Lower leg skin (tissue), 4 donors: ENCODE measurements around the gene ATP1A4. TPM values are rescaled to one million over a fixed set of nuclear protein-coding genes. Genes with fewer than 3 reads are reported as not detected.

Experiments used
- DNase-seq, 2 donors: peaks; one replicate each; pipeline ENCODE4 v3.0.0-alpha.2; 2019; ENCODE audit warnings: low spot score in 2 of 2
- H3K4me3 ChIP-seq: fragments of 200-600 bp; sonication (generic); 2 replicates; pipeline ENCODE4 v1.5.1; 2017; ENCODE audit warnings: mild to moderate bottlenecking, low read depth; ENCODE audit not compliant: poor library complexity, severe bottlenecking
- POLR2A ChIP-seq, 2 donors: fragments of 450-650 bp; IDR thresholded peaks; one replicate each; pipeline ENCODE4 v1.6.1; 2016 to 2017; ENCODE audit warnings: antibody characterized with exemption in 2 of 2, mild to moderate bottlenecking in 1 of 2, moderate library complexity in 1 of 2
- intact Hi-C: fragments of 100-400 bp; cut with DNase I; formaldehyde crosslinking; loops from one replicate; pipeline ENCODE4 v1.15.0; 2023; ENCODE audit warnings: low total_unique reads
- total RNA-seq, 4 donors: library from RNA; depleted of rRNA; stranded (reverse); fragments of >200 nt; gene quantifications; one replicate each; pipeline ENCODE4 v1.1.0, GENCODE V29; 2016
- TF ChIP-seq, protein P1 (sequence below), 3 donors: fragments of 450-650 bp; IDR thresholded peaks; one replicate each; pipeline ENCODE4 v1.5.1; 2016; ENCODE audit warnings: antibody characterized with exemption in 3 of 3, mild to moderate bottlenecking in 3 of 3, moderate library complexity in 2 of 3

ATP1A4 gene
- total RNA-seq, 4 donors from 2014 or later = 0.32 TPM; not detected in 3

DNA sequence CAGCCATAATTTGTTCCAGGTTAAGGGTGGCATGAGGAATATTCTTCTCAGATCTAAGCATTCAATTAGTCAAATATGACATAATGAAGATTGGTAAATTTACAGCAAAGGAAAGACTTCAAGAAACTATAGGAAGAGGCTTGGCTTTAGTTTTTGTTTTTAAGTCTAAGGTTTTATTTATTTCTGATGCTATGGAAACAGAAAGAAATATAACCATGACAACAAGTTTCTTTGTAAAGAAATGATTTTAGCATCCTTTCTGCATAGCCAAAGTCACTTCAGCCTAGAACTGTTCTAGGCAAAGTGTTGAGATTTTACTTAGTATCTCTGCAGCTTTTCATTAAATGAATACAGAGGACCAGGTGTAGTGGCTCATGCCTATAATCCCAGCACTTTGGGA, 81.5 kb downstream of the ATP1A4 start:
- no peak for TF ChIP-seq POLR2A (IDR thresholded peaks at IDR 0.05)
- TF ChIP-seq, protein P1, sequence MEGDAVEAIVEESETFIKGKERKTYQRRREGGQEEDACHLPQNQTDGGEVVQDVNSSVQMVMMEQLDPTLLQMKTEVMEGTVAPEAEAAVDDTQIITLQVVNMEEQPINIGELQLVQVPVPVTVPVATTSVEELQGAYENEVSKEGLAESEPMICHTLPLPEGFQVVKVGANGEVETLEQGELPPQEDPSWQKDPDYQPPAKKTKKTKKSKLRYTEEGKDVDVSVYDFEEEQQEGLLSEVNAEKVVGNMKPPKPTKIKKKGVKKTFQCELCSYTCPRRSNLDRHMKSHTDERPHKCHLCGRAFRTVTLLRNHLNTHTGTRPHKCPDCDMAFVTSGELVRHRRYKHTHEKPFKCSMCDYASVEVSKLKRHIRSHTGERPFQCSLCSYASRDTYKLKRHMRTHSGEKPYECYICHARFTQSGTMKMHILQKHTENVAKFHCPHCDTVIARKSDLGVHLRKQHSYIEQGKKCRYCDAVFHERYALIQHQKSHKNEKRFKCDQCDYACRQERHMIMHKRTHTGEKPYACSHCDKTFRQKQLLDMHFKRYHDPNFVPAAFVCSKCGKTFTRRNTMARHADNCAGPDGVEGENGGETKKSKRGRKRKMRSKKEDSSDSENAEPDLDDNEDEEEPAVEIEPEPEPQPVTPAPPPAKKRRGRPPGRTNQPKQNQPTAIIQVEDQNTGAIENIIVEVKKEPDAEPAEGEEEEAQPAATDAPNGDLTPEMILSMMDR (IDR thresholded peaks at IDR 0.05) = no peak
- H3K4me3 ChIP-seq = no peak overlapping the region
- no peak for DNase-seq
- intact Hi-C loops = no loop called here

Other genes with a start within 250 kb of the ATP1A4 start
- gene TAGLN2, start 226.1 kb upstream of the ATP1A4 start, total RNA-seq = 100 to 1,000 TPM; 244 to 413 (median 306) TPM
- 10 to 100 TPM; 17.7 to 29.6 (median 19.6) TPM for gene IGSF9, start 206.0 kb upstream of the ATP1A4 start, total RNA-seq
- gene SLAMF9, start 197.4 kb upstream of the ATP1A4 start, total RNA-seq = not detected
- 1 to 10 TPM; 2.4 to 4.5 (median 3.6) TPM for gene PIGM, start 119.6 kb upstream of the ATP1A4 start, total RNA-seq
- gene KCNJ10, start 81.4 kb upstream of the ATP1A4 start, total RNA-seq = not detected
- under 1 TPM in 1 of 4 donors, not detected in 3; 0.12 TPM for gene KCNJ9, start 70.1 kb upstream of the ATP1A4 start, total RNA-seq
- gene IGSF8, start 53.0 kb upstream of the ATP1A4 start, total RNA-seq = 10 to 100 TPM; 44.5 to 74.5 (median 54.9) TPM
- 1 to 10 TPM; 1.1 to 5.8 (median 5.0) TPM for gene ATP1A2, start 35.8 kb upstream of the ATP1A4 start, total RNA-seq
- under 1 TPM in 2 of 4 donors, not detected in 2; 0.12 to 0.23 TPM for gene CASQ1, start 39.0 kb downstream of the ATP1A4 start, total RNA-seq
- gene PEA15, start 53.8 kb downstream of the ATP1A4 start, total RNA-seq = 10 to 100 TPM; 50.7 to 76.6 (median 60.1) TPM
- 100 to 1,000 TPM in 2 of 4 donors, 10 to 100 TPM in 2; 90.2 to 141 (median 97.9) TPM for gene DCAF8, start 110.9 kb downstream of the ATP1A4 start, total RNA-seq
- gene PEX19, start 133.5 kb downstream of the ATP1A4 start, total RNA-seq = 10 to 100 TPM; 33.4 to 52.9 (median 48.2) TPM
- 10 to 100 TPM; 72.3 to 93.6 (median 80.2) TPM for gene COPA, start 191.6 kb downstream of the ATP1A4 start, total RNA-seq
- 10 to 100 TPM; 37.2 to 64.9 (median 48.3) TPM for gene NCSTN, start 191.8 kb downstream of the ATP1A4 start, total RNA-seq
- under 1 TPM in 1 of 4 donors, not detected in 3; 0.10 TPM for gene NHLH1, start 215.5 kb downstream of the ATP1A4 start, total RNA-seq
- 10 to 100 TPM; 18.7 to 27.3 (median 24.4) TPM for gene VANGL2, start 249.0 kb downstream of the ATP1A4 start, total RNA-seq